Spleen (tissue), 7 donors: ENCODE measurements around the gene HK2.

ENCODE experiments used
- CTCF ChIP-seq, 11 experiments: fragments of 200-600 bp in 7 of 11; fragments of 450-650 bp in 4 of 11; sonication (generic) in 4 of 11; IDR thresholded peaks in 8 of 11; conservative IDR thresholded peaks in 3 of 11; 1 replicate in 7 of 11; 2 replicates in 4 of 11; pipeline versions ENCODE4 v1.4.0 to v1.8.0; 2016 to 2021; ENCODE audit warnings: antibody characterized with exemption in 11 of 11, inconsistent platforms in 4 of 11, mild to moderate bottlenecking in 1 of 11
- POLR2A ChIP-seq, 3 donors: fragments of 450-650 bp; IDR thresholded peaks; one replicate each; pipeline ENCODE4 v1.5.1; 2017; ENCODE audit warnings: antibody characterized with exemption in 3 of 3, mild to moderate bottlenecking in 1 of 3
- POLR2AphosphoS5 ChIP-seq, 3 donors: sonication (generic); formaldehyde crosslinking; IDR thresholded peaks; one replicate each; pipeline ENCODE4 v1.5.1; 2017; ENCODE audit warnings: antibody characterized with exemption in 3 of 3
- donor health status: DM: no; HTN: no; CAD: no; lungs with moderate emphysema.
- donor health status: DM: no; HTN: no; CAD: no.
- donor health status: DM: no; HTN: no; CAD: no.

DNA sequence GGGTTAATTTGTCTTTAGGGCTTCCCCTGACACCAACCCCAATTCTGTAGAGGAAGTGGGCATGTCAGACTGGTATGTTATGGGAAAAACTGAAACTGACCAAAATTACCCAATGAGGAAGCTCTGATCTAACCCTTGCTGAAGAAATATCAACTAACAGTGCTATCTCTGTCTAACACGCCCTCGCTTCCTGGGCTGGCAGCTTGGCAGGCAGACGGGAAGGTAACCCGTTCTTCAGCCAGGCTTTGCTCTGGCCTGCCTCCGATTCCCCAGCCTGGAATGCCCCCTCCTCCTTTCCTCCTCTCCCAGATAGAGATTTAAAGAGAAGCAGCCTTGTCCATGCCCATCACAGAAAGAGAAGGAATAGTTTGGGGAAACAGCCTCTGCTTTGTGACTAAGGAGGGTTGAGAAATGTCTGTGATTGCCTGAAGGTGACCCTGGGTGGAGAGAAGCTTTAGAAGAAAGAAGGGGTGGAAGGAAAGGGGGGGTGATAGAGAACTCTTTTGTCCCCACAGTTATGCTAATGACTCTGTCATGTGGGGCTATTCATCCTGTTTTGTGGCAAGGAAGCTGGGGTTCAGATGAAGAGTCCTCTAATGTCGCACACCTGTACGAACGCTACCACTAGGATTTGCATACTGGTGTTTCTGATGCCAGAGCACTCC, 15.4 kb downstream of the HK2 start:
- TF ChIP-seq CTCF (IDR thresholded peaks at IDR 0.05 in 8 of 11, conservative IDR thresholded peaks at IDR 0.05 in 3 of 11), result no peak
- TF ChIP-seq POLR2A (IDR thresholded peaks at IDR 0.05), result peak in 1 of 3 donors; percentile 14
- peak; percentile 15 to 77 (median 77) for TF ChIP-seq POLR2AphosphoS5 (IDR thresholded peaks at IDR 0.05)
